K562 (cell line): ENCODE results near the gene NFATC2. TPM values are rescaled to one million over a fixed set of nuclear protein-coding genes. Genes with fewer than 3 reads are reported as not detected.

Experiments
- ATAC-seq: fragments of 200-7000 bp; cut with Tn5 transposase; 3 replicates; pipeline ENCODE4 v1.9.1; 2020; ENCODE audit warnings: moderate library complexity
- BruUV-seq: library from RNA; stranded (reverse); fragments of 400-500 nt; replicated peaks from 2 replicates; lab custom pipeline; 2021; lab: Mats Ljungman, UMichigan
- CTCF ChIA-PET: fragments of 300-600 bp; formaldehyde crosslinking; extraction: SDS; loops from one replicate; lab custom pipeline; 2021; ENCODE audit warnings: low intra/inter-chr PET ratio; lab: Yijun Ruan, JAX
- POLR2A ChIA-PET: fragments of 300-600, 350-650 bp; sonication (Branson Sonifier 250); formaldehyde crosslinking; extraction: SDS; loops from one replicate; lab custom pipeline; 2021; ENCODE audit warnings: antibody characterized with exemption, inconsistent platforms; lab: Yijun Ruan, JAX
- DNase-seq, 4 experiments: peaks; one replicate each; pipeline versions ENCODE4 v3.0.0 to v3.0.0-alpha.2; 2011 to 2018; ENCODE audit warnings: low spot score in 3 of 4, mixed read lengths in 3 of 4; ENCODE audit errors: extremely low read depth in 1 of 4
- FAIRE-seq: peaks from 2 replicates; lab custom pipeline; 2011; peaks lifted over from hg19 to GRCh38; lab: Jason Lieb, UNC
- H2AFZ ChIP-seq: 2 replicates; pipeline ENCODE4 v1.6.0; 2011; ENCODE audit warnings: low read depth, low read length, control low read depth, inconsistent platforms
- H3K27ac ChIP-seq: fragments of 200-600 bp; 3 replicates; pipeline ENCODE4 v1.8.0; 2011; ENCODE audit warnings: low read depth, mild to moderate bottlenecking, control low read depth, inconsistent platforms, low read length, moderate library complexity, mixed read lengths; ENCODE audit errors: extremely low read depth
- H3K27me3 ChIP-seq, 2 experiments: fragments of 300-600 bp in 1 of 2; 2 replicates in 1 of 2; 3 replicates in 1 of 2; pipeline versions ENCODE4 v1.6.0 to v1.8.0; 2011; ENCODE audit warnings: inconsistent platforms in 2 of 2, low read length in 2 of 2, mild to moderate bottlenecking in 1 of 2, mixed read lengths in 1 of 2, moderate library complexity in 1 of 2; ENCODE audit not compliant: control insufficient read depth in 2 of 2, insufficient read depth in 2 of 2
- H3K36me3 ChIP-seq: fragments of 300-600 bp; 3 replicates; pipeline ENCODE4 v1.8.0; 2011; ENCODE audit warnings: mild to moderate bottlenecking, low read length, inconsistent platforms; ENCODE audit not compliant: control insufficient read depth, insufficient read depth
- H3K4me1 ChIP-seq, 2 experiments: fragments of 200-600 bp in 1 of 2; replicated peaks in 1 of 2; 2 replicates in 1 of 2; 3 replicates in 1 of 2; pipeline versions ENCODE4 v1.5.1 to v1.8.0; 2011; ENCODE audit warnings: inconsistent platforms in 2 of 2, low read length in 2 of 2, mild to moderate bottlenecking in 1 of 2, mixed read lengths in 1 of 2, moderate library complexity in 1 of 2; ENCODE audit not compliant: control insufficient read depth in 2 of 2, insufficient read depth in 2 of 2
- H3K4me2 ChIP-seq: 2 replicates; pipeline ENCODE4 v1.6.1; 2011; ENCODE audit warnings: low read length, control low read depth, inconsistent platforms, mixed read lengths; ENCODE audit not compliant: insufficient read depth
- H3K4me3 ChIP-seq: fragments of 200-600 bp; sonication (generic), shearing (Covaris generic); 2 replicates; pipeline ENCODE4 v1.5.1; 2016; ENCODE audit warnings: control low read depth, inconsistent platforms
- H3K79me2 ChIP-seq: fragments of 200-600 bp; 3 replicates; pipeline ENCODE4 v1.8.0; 2011; ENCODE audit warnings: low read length, inconsistent platforms; ENCODE audit not compliant: control insufficient read depth, insufficient read depth
- H3K9ac ChIP-seq, 2 experiments: 2 replicates each; pipeline versions ENCODE4 v1.6.0 to v1.6.1; 2011; ENCODE audit warnings: low read depth in 2 of 2, low read length in 2 of 2, control low read depth in 1 of 2, inconsistent platforms in 1 of 2, mild to moderate bottlenecking in 1 of 2, mixed read lengths in 1 of 2; ENCODE audit not compliant: insufficient read depth in 1 of 2
- H3K9me1 ChIP-seq: one replicate; pipeline ENCODE4 v1.6.0; 2011; ENCODE audit warnings: inconsistent platforms, mild to moderate bottlenecking, low read length, moderate library complexity; ENCODE audit not compliant: control insufficient read depth, insufficient read depth
- H3K9me3 ChIP-seq: replicated peaks from 2 replicates; pipeline ENCODE4 v1.5.1; 2011; ENCODE audit warnings: low read depth, low read length, inconsistent platforms; ENCODE audit not compliant: control insufficient read depth, insufficient read depth
- H4K20me1 ChIP-seq: replicated peaks from 2 replicates; pipeline ENCODE4 v1.6.1; 2011; ENCODE audit warnings: low read length, inconsistent platforms, mixed read lengths; ENCODE audit not compliant: control insufficient read depth, insufficient read depth
- HIVEP1 ChIP-seq: fragments of 250-450 bp; sonication (Bioruptor Pico); IDR thresholded peaks from 2 replicates; pipeline ENCODE4 v1.4.0; 2020; ENCODE audit warnings: mild to moderate bottlenecking
- KAT7 ChIP-seq: sonication (generic); formaldehyde crosslinking; IDR thresholded peaks from 2 replicates; pipeline ENCODE4 v1.8.0; 2022; ENCODE audit warnings: missing genetic modification reagents, mild to moderate bottlenecking, borderline replicate concordance
- NFYB ChIP-seq: IDR thresholded peaks from 2 replicates; pipeline ENCODE4 v1.6.1; 2011; ENCODE audit warnings: mild to moderate bottlenecking, moderate library complexity; ENCODE audit not compliant: insufficient read length; ENCODE audit errors: extremely low read depth
- WGBS: fragments of 100-300 bp; shearing (Covaris generic); methylation state at CpG from one replicate; pipeline ENCODE4 v1.1.6; 2016; ENCODE audit warnings: low coverage, mixed read lengths; ENCODE audit not compliant: insufficient coverage; ENCODE audit errors: missing lambda C conversion rate; 5-methylcytosine and 5-hydroxymethylcytosine counted together
- in situ Hi-C: fragments of 300-500 bp; cut with MboI; formaldehyde crosslinking; loops from 4 replicates; pipeline ENCODE4 v1.15.0; 2018; ENCODE audit warnings: inconsistent platforms, mixed read lengths
- intact Hi-C: fragments of 100-400 bp; cut with micrococcal nuclease; formaldehyde crosslinking; loops from 2 replicates; pipeline ENCODE4 v1.14.2; 2022
- polyA plus RNA-seq, 8 experiments: library from polyadenylated mRNA; depleted of rRNA in 4 of 8; stranded (reverse) in 5 of 8; unstranded in 3 of 8; fragments of >200 nt; fragmentation: Nextera tagmentation in 2 of 8; fragmentation: Illumina TruSeq in 1 of 8; extraction: Ambion mirVana in 2 of 8; extraction: Trizol in 1 of 8; gene quantifications; 2 replicates each; pipeline versions ENCODE4 v1.2.1 to v1.2.3, GENCODE V29; 2011 to 2014; ENCODE audit warnings: inconsistent platforms in 1 of 8, missing spikeins in 1 of 8
- total RNA-seq, 7 experiments: library from RNA; depleted of rRNA in 6 of 7; stranded (reverse); fragments of >200 nt in 6 of 7; fragmentation: Illumina TruSeq in 2 of 7; extraction: Trizol in 2 of 7; gene quantifications; 2 replicates each; pipeline versions ENCODE4 v1.2.1 to v1.2.3, GENCODE V29; 2011 to 2021; ENCODE audit warnings: low replicate concordance in 1 of 7
- TF ChIP-seq, protein P1 (sequence below), 2 experiments: fragments of 450-650 bp; formaldehyde crosslinking in 1 of 2; IDR thresholded peaks; 2 replicates each; pipeline versions ENCODE4 v1.4.0 to v1.6.1; 2014 to 2020; ENCODE audit warnings: mild to moderate bottlenecking in 2 of 2, borderline replicate concordance in 1 of 2, low read depth in 1 of 2
- TF ChIP-seq, protein P2 (sequence below): sonication (generic); formaldehyde crosslinking; IDR thresholded peaks from 2 replicates; pipeline ENCODE4 v1.5.0; 2020; ENCODE audit warnings: missing genetic modification reagents

NFATC2 gene
- total and polyA plus RNA-seq, 9 of the 15 experiments (the other 6 are each of a cell fraction or from before 2014, with no cell fraction given), result 1.9 to 11.2 (median 3.0) TPM

DNA sequence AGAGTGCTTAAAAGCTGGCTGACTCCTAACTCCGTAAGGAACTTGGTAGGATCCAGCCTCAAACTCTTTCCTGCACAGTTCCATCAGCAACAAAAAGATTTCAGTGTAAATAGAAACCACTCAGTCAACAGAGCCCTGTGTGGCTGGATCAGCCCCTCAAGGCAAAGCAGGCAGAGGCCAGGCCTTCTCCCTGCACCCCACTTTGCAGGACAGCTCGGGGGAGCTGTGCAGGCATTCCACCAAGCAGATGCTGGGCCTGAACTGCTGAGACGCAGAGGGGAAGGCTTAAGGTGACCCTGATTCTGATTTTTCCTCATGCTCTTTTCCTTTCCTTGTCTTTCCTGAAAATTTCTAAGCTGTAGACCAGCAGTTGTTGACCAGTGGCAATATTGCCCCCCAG lies 91.5 kb downstream of the NFATC2 start:
- Histone ChIP-seq H3K4me1 (peaks cover 0 to 4% of the 10 kb centered on the region in 2 experiments; a peak in 1 of 5 replicates), H3K36me3 (peaks cover 51% of the 10 kb centered on the region), H3K79me2 (no peaks in the 10 kb centered on the region), H3K4me2 (no peak overlapping the region), H3K27me3 (no peaks in the 10 kb centered on the region), H3K9ac (no peak overlapping the region), H3K4me3 (no peak overlapping the region), H3K9me3 (no peaks in the 10 kb centered on the region; the same call in none of the 2 replicates), H3K27ac (no peak overlapping the region), H3K9me1 (no peaks in the 10 kb centered on the region), H2AFZ (no peak overlapping the region), H4K20me1 (no peaks in the 10 kb centered on the region)
- DNase-seq (no peak), ATAC-seq (no peak), FAIRE-seq (no peak)
- intact Hi-C loops (no loop called here), in situ Hi-C loops (no loop called here)
- 72% methylated on average over 3 of the region's 3 CpGs for WGBS
- BruUV-seq, result no TSS peak
- POLR2A ChIA-PET, result no interaction called here
- CTCF ChIA-PET, result no interaction called here
- TF ChIP-seq HIVEP1 (CRISPR knock-in tag) (no peak), KAT7 (CRISPR knock-in tag) (no peak), NFYB (no peak)
- TF ChIP-seq, protein P1, sequence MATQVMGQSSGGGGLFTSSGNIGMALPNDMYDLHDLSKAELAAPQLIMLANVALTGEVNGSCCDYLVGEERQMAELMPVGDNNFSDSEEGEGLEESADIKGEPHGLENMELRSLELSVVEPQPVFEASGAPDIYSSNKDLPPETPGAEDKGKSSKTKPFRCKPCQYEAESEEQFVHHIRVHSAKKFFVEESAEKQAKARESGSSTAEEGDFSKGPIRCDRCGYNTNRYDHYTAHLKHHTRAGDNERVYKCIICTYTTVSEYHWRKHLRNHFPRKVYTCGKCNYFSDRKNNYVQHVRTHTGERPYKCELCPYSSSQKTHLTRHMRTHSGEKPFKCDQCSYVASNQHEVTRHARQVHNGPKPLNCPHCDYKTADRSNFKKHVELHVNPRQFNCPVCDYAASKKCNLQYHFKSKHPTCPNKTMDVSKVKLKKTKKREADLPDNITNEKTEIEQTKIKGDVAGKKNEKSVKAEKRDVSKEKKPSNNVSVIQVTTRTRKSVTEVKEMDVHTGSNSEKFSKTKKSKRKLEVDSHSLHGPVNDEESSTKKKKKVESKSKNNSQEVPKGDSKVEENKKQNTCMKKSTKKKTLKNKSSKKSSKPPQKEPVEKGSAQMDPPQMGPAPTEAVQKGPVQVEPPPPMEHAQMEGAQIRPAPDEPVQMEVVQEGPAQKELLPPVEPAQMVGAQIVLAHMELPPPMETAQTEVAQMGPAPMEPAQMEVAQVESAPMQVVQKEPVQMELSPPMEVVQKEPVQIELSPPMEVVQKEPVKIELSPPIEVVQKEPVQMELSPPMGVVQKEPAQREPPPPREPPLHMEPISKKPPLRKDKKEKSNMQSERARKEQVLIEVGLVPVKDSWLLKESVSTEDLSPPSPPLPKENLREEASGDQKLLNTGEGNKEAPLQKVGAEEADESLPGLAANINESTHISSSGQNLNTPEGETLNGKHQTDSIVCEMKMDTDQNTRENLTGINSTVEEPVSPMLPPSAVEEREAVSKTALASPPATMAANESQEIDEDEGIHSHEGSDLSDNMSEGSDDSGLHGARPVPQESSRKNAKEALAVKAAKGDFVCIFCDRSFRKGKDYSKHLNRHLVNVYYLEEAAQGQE (IDR thresholded peaks at IDR 0.05; ENCODE audit: borderline replicate concordance), result no peak
- TF ChIP-seq, protein P1 (CRISPR knock-in tag; IDR thresholded peaks at IDR 0.05; ENCODE audit: low read depth), result no peak
- TF ChIP-seq, protein P2, sequence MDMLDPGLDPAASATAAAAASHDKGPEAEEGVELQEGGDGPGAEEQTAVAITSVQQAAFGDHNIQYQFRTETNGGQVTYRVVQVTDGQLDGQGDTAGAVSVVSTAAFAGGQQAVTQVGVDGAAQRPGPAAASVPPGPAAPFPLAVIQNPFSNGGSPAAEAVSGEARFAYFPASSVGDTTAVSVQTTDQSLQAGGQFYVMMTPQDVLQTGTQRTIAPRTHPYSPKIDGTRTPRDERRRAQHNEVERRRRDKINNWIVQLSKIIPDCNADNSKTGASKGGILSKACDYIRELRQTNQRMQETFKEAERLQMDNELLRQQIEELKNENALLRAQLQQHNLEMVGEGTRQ (CRISPR knock-in tag), result no peak
